HG02970 (cell line): ENCODE results near the gene AK5.

Experiments used
- ATAC-seq: cut with Tn5 transposase; IDR thresholded peaks from one replicate; pipeline ENCODE4 v1.9.1; 2021; ENCODE audit warnings: mild to moderate bottlenecking, moderate library complexity, moderate number of reproducible peaks; ENCODE audit not compliant: unreplicated experiment, low FRiP score

Gene AK5

GRCh38 chr1:77281491-77282186 is at the start of gene AK5:
Gene AK5, plus strand, starts transcription at chr1:77282019. Its CDS starts 295 bp downstream, at chr1:77282314.
- peak; percentile 54 for ATAC-seq

GRCh38 chr1:77232829-77233228 is 49.0 kb upstream of the AK5 start:
- ATAC-seq, result no peak

GRCh38 chr1:77234096-77234495 is 47.7 kb upstream of the AK5 start:
- ATAC-seq, result no peak

- no peak for ATAC-seq
Observed at GRCh38 chr1:77234943-77235342, 46.9 kb upstream of the AK5 start.

GRCh38 chr1:77238462-77238861 is 43.4 kb upstream of the AK5 start:
- ATAC-seq, result no peak

GRCh38 chr1:77239311-77239710 is 42.5 kb upstream of the AK5 start:
- ATAC-seq, result no peak

GRCh38 chr1:77245830-77246229 is 36.0 kb upstream of the AK5 start:
- ATAC-seq, result no peak

- no peak for ATAC-seq
Observed at GRCh38 chr1:77250126-77250525, 31.7 kb upstream of the AK5 start.

- no peak for ATAC-seq
Observed at GRCh38 chr1:77253211-77253610, 28.6 kb upstream of the AK5 start.

- no peak for ATAC-seq
Observed at GRCh38 chr1:77263708-77264107, 18.1 kb upstream of the AK5 start.

GRCh38 chr1:77265180-77265579 is 16.6 kb upstream of the AK5 start:
- no peak for ATAC-seq

- no peak for ATAC-seq
Observed at GRCh38 chr1:77267035-77267434, 14.8 kb upstream of the AK5 start.

GRCh38 chr1:77271852-77272580 is 9.8 kb upstream of the AK5 start:
- no peak for ATAC-seq

GRCh38 chr1:77273891-77274290 is 7.9 kb upstream of the AK5 start:
- no peak for ATAC-seq

- no peak for ATAC-seq
Observed at GRCh38 chr1:77275194-77275593, 6.6 kb upstream of the AK5 start.

GRCh38 chr1:77276941-77277340 is 4.9 kb upstream of the AK5 start:
- ATAC-seq, result no peak

GRCh38 chr1:77279929-77280328 is 1.9 kb upstream of the AK5 start:
- ATAC-seq, result no peak

GRCh38 chr1:77280962-77281361 is 857 bp upstream of the AK5 start:
- no peak for ATAC-seq

GRCh38 chr1:77282187-77282865 is 507 bp downstream of the AK5 start:
- peak; percentile 38 for ATAC-seq

- ATAC-seq, result no peak
Observed at GRCh38 chr1:77282866-77283539, 1.2 kb downstream of the AK5 start.
